Liver (tissue), 9 donors: Measurements from ENCODE around the gene SOX2. TPM values are rescaled to one million over a fixed set of nuclear protein-coding genes. Genes with fewer than 3 reads are reported as not detected.

Experiments
- DNase-seq: peaks from one replicate; pipeline ENCODE4 v3.0.0-alpha.2; 2017; ENCODE audit warnings: low spot score
- H3K27ac ChIP-seq, 2 donors: one replicate each; pipeline ENCODE4 v1.7.0; 2013; ENCODE audit warnings: inconsistent platforms in 2 of 2, low read length in 2 of 2, control low read depth in 1 of 2, low read depth in 1 of 2, mild to moderate bottlenecking in 1 of 2
- H3K27me3 ChIP-seq, 4 donors: one replicate each; pipeline versions ENCODE4 v1.6.1 to v1.7.0; 2013; ENCODE audit warnings: low read length in 3 of 4, inconsistent platforms in 1 of 4, mild to moderate bottlenecking in 1 of 4, moderate library complexity in 1 of 4; ENCODE audit not compliant: control insufficient read depth in 4 of 4, insufficient read depth in 4 of 4
- H3K36me3 ChIP-seq, 4 donors: one replicate each; pipeline versions ENCODE4 v1.6.1 to v1.7.0; 2013; ENCODE audit warnings: low read length in 3 of 4, mild to moderate bottlenecking in 3 of 4, low read depth in 1 of 4, moderate library complexity in 1 of 4; ENCODE audit not compliant: control insufficient read depth in 4 of 4, insufficient read depth in 3 of 4
- H3K4me1 ChIP-seq, 4 donors: one replicate each; pipeline versions ENCODE4 v1.6.1 to v1.7.0; 2013; ENCODE audit warnings: low read length in 3 of 4, mild to moderate bottlenecking in 3 of 4, moderate library complexity in 1 of 4; ENCODE audit not compliant: control insufficient read depth in 4 of 4, insufficient read depth in 4 of 4
- H3K4me3 ChIP-seq, 3 donors: one replicate each; pipeline versions ENCODE4 v1.6.1 to v1.7.0; 2013; ENCODE audit warnings: low read length in 3 of 3, control low read depth in 1 of 3, low read depth in 1 of 3, mild to moderate bottlenecking in 1 of 3
- H3K9ac ChIP-seq, 2 donors: one replicate each; pipeline ENCODE4 v1.7.0; 2013; ENCODE audit warnings: low read length in 2 of 2, mild to moderate bottlenecking in 2 of 2, moderate library complexity in 2 of 2, control low read depth in 1 of 2, low read depth in 1 of 2
- H3K9me3 ChIP-seq, 4 donors: one replicate each; pipeline versions ENCODE4 v1.6.1 to v1.7.0; 2013; ENCODE audit warnings: low read length in 3 of 4; ENCODE audit not compliant: control insufficient read depth in 4 of 4
- CTCF ChIP-seq: fragments of 150-350 bp; IDR thresholded peaks from 2 replicates; pipeline ENCODE4 v1.5.1; 2017; ENCODE audit warnings: improper control_type of control experiment, low read depth, low read length; ENCODE audit not compliant: missing input control
- FOXA1 ChIP-seq: IDR thresholded peaks from 2 replicates; pipeline ENCODE4 v1.6.1; 2016; ENCODE audit warnings: antibody characterized with exemption
- FOXA2 ChIP-seq: IDR thresholded peaks from 2 replicates; pipeline ENCODE4 v1.6.1; 2016; ENCODE audit warnings: antibody characterized with exemption
- HNF4A ChIP-seq, 2 donors: conservative IDR thresholded peaks; 2 replicates each; pipeline ENCODE4 v1.6.1; 2016; ENCODE audit warnings: antibody characterized with exemption in 2 of 2, mild to moderate bottlenecking in 2 of 2
- NR2F2 ChIP-seq: IDR thresholded peaks from 2 replicates; pipeline ENCODE4 v1.6.1; 2016; ENCODE audit warnings: antibody characterized with exemption
- RAD21 ChIP-seq, 2 donors: IDR thresholded peaks; 2 replicates each; pipeline ENCODE4 v1.6.1; 2016; ENCODE audit warnings: antibody characterized with exemption in 2 of 2, mild to moderate bottlenecking in 2 of 2
- RXRA ChIP-seq, 2 donors: IDR thresholded peaks; 2 replicates each; pipeline ENCODE4 v1.6.1; 2017 to 2018; ENCODE audit warnings: antibody characterized with exemption in 2 of 2, mild to moderate bottlenecking in 1 of 2
- SP1 ChIP-seq: IDR thresholded peaks from 2 replicates; pipeline ENCODE4 v1.6.1; 2018; ENCODE audit warnings: antibody characterized with exemption, mild to moderate bottlenecking
- YY1 ChIP-seq: IDR thresholded peaks from 2 replicates; pipeline ENCODE4 v1.6.1; 2016; ENCODE audit warnings: antibody characterized with exemption, mild to moderate bottlenecking
- ZBTB33 ChIP-seq: IDR thresholded peaks from 2 replicates; pipeline ENCODE4 v1.6.1; 2016; ENCODE audit warnings: antibody characterized with exemption
- WGBS: extraction: QIAGEN DNeasy Blood & Tissue Kit; methylation state at CpG from one replicate; pipeline ENCODE4 v1.1.7; 2013; 5-methylcytosine and 5-hydroxymethylcytosine counted together
- polyA plus RNA-seq, 2 donors: library from polyadenylated mRNA; stranded (reverse) in 1 of 2; unstranded in 1 of 2; fragments of 200-250 nt in 1 of 2; fragments of >200 nt in 1 of 2; fragmentation: Nextera tagmentation in 1 of 2; extraction: Ambion mirVana in 1 of 2; gene quantifications; one replicate each; pipeline versions ENCODE4 v1.2.1 to v1.2.3, GENCODE V29; 2013 to 2015
- total RNA-seq, 2 donors: library from RNA; depleted of rRNA; stranded (reverse); fragments of >200 nt; gene quantifications; one replicate each; pipeline ENCODE4 v1.2.3, GENCODE V29; 2014
- donor health status: healthy.
- donor health status: healthy.
- donor health status: healthy.
- donor health status: healthy.
- donor health status: healthy.

Gene SOX2
- total and polyA plus RNA-seq, 4 donors: 0.02 TPM; not detected in 3

GRCh38 chr3:181698263-181698954 lies 13.3 kb upstream of the SOX2 start:
- no peak for TF ChIP-seq RAD21 (IDR thresholded peaks at IDR 0.05)
- peaks cover 10 to 26% (median 20%) of the 10 kb centered on the region in 4 donors for H3K4me1 ChIP-seq
- DNase-seq: no peak
- H3K27ac ChIP-seq: no peak overlapping the region
- no peaks in the 10 kb centered on the region for H3K36me3 ChIP-seq
- no peak overlapping the region for H3K4me3 ChIP-seq
- no peaks in the 10 kb centered on the region for H3K9me3 ChIP-seq
- no peak overlapping the region for H3K9ac ChIP-seq
- peaks cover 6 to 32% (median 11%) of the 10 kb centered on the region in 4 donors for H3K27me3 ChIP-seq
- WGBS: 59% methylated on average over 5 of the region's 5 CpGs

GRCh38 chr3:181699171-181699903 lies 12.4 kb upstream of the SOX2 start:
- no peaks in the 10 kb centered on the region for H3K9me3 ChIP-seq
- H3K4me3 ChIP-seq: no peak overlapping the region
- peaks cover 14 to 30% (median 23%) of the 10 kb centered on the region in 4 donors for H3K4me1 ChIP-seq
- no peak for DNase-seq
- H3K27me3 ChIP-seq: peaks cover 6 to 42% (median 15%) of the 10 kb centered on the region in 4 donors
- H3K9ac ChIP-seq: no peak overlapping the region
- TF ChIP-seq RXRA (IDR thresholded peaks at IDR 0.05) (no peak), FOXA1 (no peak), ZBTB33 (no peak), CTCF (no peak), SP1 (no peak), YY1 (no peak), HNF4A (conservative IDR thresholded peaks at IDR 0.05) (no peak), NR2F2 (no peak), FOXA2 (no peak)
- 28% methylated on average over 14 of the region's 14 CpGs for WGBS
- H3K27ac ChIP-seq: no peak overlapping the region
- H3K36me3 ChIP-seq: no peaks in the 10 kb centered on the region

- WGBS: 9% methylated on average over 17 of the region's 17 CpGs
- Histone ChIP-seq H3K36me3 (no peaks in the 10 kb centered on the region), H3K4me1 (peaks cover 10 to 29% (median 22%) of the 10 kb centered on the region in 4 donors), H3K4me3 (peak overlapping the region in 1 of 3 donors; percentile 12), H3K27ac (no peak overlapping the region), H3K9me3 (no peaks in the 10 kb centered on the region), H3K27me3 (peaks cover 6 to 52% (median 20%) of the 10 kb centered on the region in 4 donors), H3K9ac (no peak overlapping the region)
- TF ChIP-seq CTCF (peak; percentile 76), HNF4A (conservative IDR thresholded peaks at IDR 0.05) (no peak), RAD21 (IDR thresholded peaks at IDR 0.05) (peak; percentile 74 to 76)
- DNase-seq: peak; percentile 74
These were observed 11.3 kb upstream of the SOX2 start for GRCh38 chr3:181700168-181701087.
